OCI-LY1 (cell line): Measurements from ENCODE around the gene FAM167B.

ENCODE experiments used
- H2AFZ ChIP-seq: fragments of 200-600 bp; sonication (generic), shearing (Covaris generic); 2 replicates; pipeline ENCODE4 v1.6.0; 2014; ENCODE audit warnings: antibody characterized with exemption, mild to moderate bottlenecking, low read length
- H3F3A ChIP-seq: fragments of 200-600 bp; sonication (generic), shearing (Covaris generic); 2 replicates; pipeline ENCODE4 v1.6.0; 2014; ENCODE audit warnings: mild to moderate bottlenecking, antibody characterized with exemption, low read length, moderate library complexity; ENCODE audit not compliant: insufficient read depth
- H3K27ac ChIP-seq: fragments of 200-600 bp; sonication (generic); 2 replicates; pipeline ENCODE4 v1.5.1; 2014; ENCODE audit warnings: low read length, mixed run types, mild to moderate bottlenecking, low read depth; ENCODE audit not compliant: poor library complexity, severe bottlenecking
- H3K27me3 ChIP-seq: fragments of 200-600 bp; sonication (generic); 2 replicates; pipeline ENCODE4 v1.6.0; 2014; ENCODE audit warnings: antibody characterized with exemption, mild to moderate bottlenecking, low read length, moderate library complexity; ENCODE audit not compliant: insufficient read depth
- H3K36me3 ChIP-seq: fragments of 200-600 bp; sonication (generic); 2 replicates; pipeline ENCODE4 v1.6.1; 2014; ENCODE audit warnings: mild to moderate bottlenecking, antibody characterized with exemption, low read length, moderate library complexity, mixed read lengths; ENCODE audit not compliant: insufficient read depth
- H3K4me1 ChIP-seq: fragments of 200-600 bp; sonication (generic); 2 replicates; pipeline ENCODE4 v1.5.1; 2014; ENCODE audit warnings: mild to moderate bottlenecking, low read length, moderate library complexity; ENCODE audit not compliant: insufficient read depth, severe bottlenecking
- H3K4me2 ChIP-seq: fragments of 200-600 bp; sonication (generic), shearing (Covaris generic); 2 replicates; pipeline ENCODE4 v1.6.1; 2014; ENCODE audit warnings: low read length
- H3K4me3 ChIP-seq: fragments of 200-600 bp; sonication (generic); 2 replicates; pipeline ENCODE4 v1.5.1; 2014; ENCODE audit warnings: low read length, low read depth, mild to moderate bottlenecking, mixed read lengths; ENCODE audit not compliant: poor library complexity, severe bottlenecking
- H3K79me2 ChIP-seq: fragments of 200-600 bp; shearing (Covaris generic); 2 replicates; pipeline ENCODE4 v1.6.1; 2016; ENCODE audit warnings: mixed run types, low read length, mixed read lengths; ENCODE audit not compliant: insufficient read depth
- H3K9ac ChIP-seq: fragments of 200-600 bp; sonication (generic), shearing (Covaris generic); 2 replicates; pipeline ENCODE4 v1.6.1; 2014; ENCODE audit warnings: mild to moderate bottlenecking, low read length, mixed read lengths
- H3K9me2 ChIP-seq: fragments of 200-600 bp; sonication (generic), shearing (Covaris generic); 2 replicates; pipeline ENCODE4 v1.6.1; 2014; ENCODE audit warnings: low read depth, mild to moderate bottlenecking, low read length, mixed read lengths
- H3K9me3 ChIP-seq: fragments of 200-600 bp; shearing (Covaris generic); 2 replicates; pipeline ENCODE4 v1.6.1; 2014; ENCODE audit warnings: low read length, mixed read lengths
- H4K20me1 ChIP-seq: fragments of 200-600 bp; sonication (generic), shearing (Covaris generic); 2 replicates; pipeline ENCODE4 v1.6.0; 2016; ENCODE audit warnings: mild to moderate bottlenecking, low read length; ENCODE audit not compliant: insufficient read depth
- CTCF ChIP-seq: fragments of 200-600 bp; sonication (generic), shearing (Covaris generic); IDR thresholded peaks from 2 replicates; pipeline ENCODE4 v1.5.1; 2017; ENCODE audit warnings: mild to moderate bottlenecking, antibody characterized with exemption, low read length, moderate library complexity, mixed read lengths
- EZH2 ChIP-seq: fragments of 200-600 bp; sonication (generic), shearing (Covaris generic); IDR thresholded peaks from 2 replicates; pipeline ENCODE4 v1.8.0; 2017; ENCODE audit warnings: borderline replicate concordance, mixed run types, mild to moderate bottlenecking, antibody characterized with exemption, low read length, moderate library complexity, mixed read lengths

FAM167B gene

GRCh38 chr1:32199043-32199716, 47.8 kb upstream of the FAM167B start:
- Histone ChIP-seq H3K4me1 (peaks cover 28% of the 10 kb centered on the region), H3K4me3 (peak overlapping the region; percentile 73), H3K4me2 (peak overlapping the region; percentile 87; the same call in 1 of the 2 replicates)

GRCh38 chr1:32199717-32200072, 47.3 kb upstream of the FAM167B start:
- no peaks in the 10 kb centered on the region for H4K20me1 ChIP-seq
- H3K27me3 ChIP-seq = no peaks in the 10 kb centered on the region
- H3K79me2 ChIP-seq = no peaks in the 10 kb centered on the region
- H3K36me3 ChIP-seq = peaks cover 35% of the 10 kb centered on the region
- TF ChIP-seq EZH2 (no peak), CTCF (no peak)
- H2AFZ ChIP-seq = no peak overlapping the region
- H3K9ac ChIP-seq = peak overlapping the region; percentile 77
- no peaks in the 10 kb centered on the region for H3K9me3 ChIP-seq
- peak overlapping the region; percentile 87 for H3K4me2 ChIP-seq
- peak overlapping the region; percentile 73 for H3K4me3 ChIP-seq
- peak overlapping the region; percentile 75 for H3K27ac ChIP-seq
- no peaks in the 10 kb centered on the region for H3F3A ChIP-seq
- peaks cover 28% of the 10 kb centered on the region for H3K4me1 ChIP-seq
- H3K9me2 ChIP-seq = no peaks in the 10 kb centered on the region

More at GRCh38 chr1:32199043-32199716, 47.8 kb upstream of the FAM167B start:
- TF ChIP-seq CTCF (no peak), EZH2 (no peak)
- Histone ChIP-seq H3K9me2 (no peaks in the 10 kb centered on the region), H2AFZ (no peak overlapping the region), H3K27me3 (no peaks in the 10 kb centered on the region), H3K36me3 (peaks cover 40% of the 10 kb centered on the region), H4K20me1 (no peaks in the 10 kb centered on the region), H3F3A (no peaks in the 10 kb centered on the region), H3K9ac (no peak overlapping the region; the same call in 1 of the 2 replicates), H3K79me2 (no peaks in the 10 kb centered on the region), H3K9me3 (no peaks in the 10 kb centered on the region), H3K27ac (peak overlapping the region; percentile 75)

- Histone ChIP-seq H3K4me1 (peaks cover 33% of the 10 kb centered on the region), H3K9me3 (no peaks in the 10 kb centered on the region), H2AFZ (no peak within 1 kb of the TSS; the same call in 1 of the 2 replicates), H3K27me3 (no peaks in the 10 kb centered on the region), H3K9me2 (no peaks in the 10 kb centered on the region), H3K9ac (peak within 1 kb of the TSS; percentile 77), H3F3A (no peaks in the 10 kb centered on the region), H3K79me2 (no peaks in the 10 kb centered on the region), H3K36me3 (peaks cover 28% of the 10 kb centered on the region), H3K4me3 (peak within 1 kb of the TSS; percentile 73), H4K20me1 (no peaks in the 10 kb centered on the region), H3K4me2 (peak within 1 kb of the TSS; percentile 87), H3K27ac (peak within 1 kb of the TSS; percentile 75)
- TF ChIP-seq EZH2 (no peak), CTCF (no peak)
Observed at GRCh38 chr1:32200226-32201010, 46.6 kb upstream of the FAM167B start, which contains the start of gene CCDC28B. CCDC28B (plus strand) TSS chr1:32200595; CDS start chr1:32201936, 1,341 bp downstream.
